ENCODE data around the gene ZNF655.

ZNF655 gene

GRCh38 chr7:99606531-99606930, 48.1 kb downstream of the ZNF655 start:
- no peak for DNase-seq (ENCODE audit: low read depth in 2 of 2)

GRCh38 chr7:99607548-99607947, 49.1 kb downstream of the ZNF655 start:
- no peak for DNase-seq (ENCODE audit: low read depth in 2 of 2)

- DNase-seq (ENCODE audit: low read depth in 2 of 2), result no peak
Observed at GRCh38 chr7:99614495-99614894, 56.1 kb downstream of the ZNF655 start.

GRCh38 chr7:99615989-99616358, 57.5 kb downstream of the ZNF655 start:
- DNase-seq (ENCODE audit: low read depth in 2 of 2), result no peak

- peak; percentile 65 to 73 for DNase-seq (ENCODE audit: low read depth in 2 of 2)
Observed at GRCh38 chr7:99616359-99617191, 58.1 kb downstream of the ZNF655 start, which contains the start of gene ZSCAN25. ZSCAN25 (plus strand) TSS chr7:99616946; CDS start chr7:99619607, 2,661 bp downstream.

GRCh38 chr7:99617192-99617781, 58.8 kb downstream of the ZNF655 start:
- DNase-seq (ENCODE audit: low read depth in 2 of 2), result no peak

GRCh38 chr7:99618726-99619125, 60.3 kb downstream of the ZNF655 start:
- no peak for DNase-seq (ENCODE audit: low read depth in 2 of 2)

GRCh38 chr7:99619571-99620130, 61.2 kb downstream of the ZNF655 start:
- no peak for DNase-seq (ENCODE audit: low read depth in 2 of 2)

GRCh38 chr7:99621271-99621670, 62.8 kb downstream of the ZNF655 start:
- DNase-seq (ENCODE audit: low read depth in 2 of 2), result no peak

GRCh38 chr7:99622596-99622995, 64.2 kb downstream of the ZNF655 start:
- DNase-seq (ENCODE audit: low read depth in 2 of 2), result no peak

GRCh38 chr7:99623091-99623693, 64.8 kb downstream of the ZNF655 start:
- no peak for DNase-seq (ENCODE audit: low read depth in 2 of 2)

GRCh38 chr7:99623702-99624447, 65.4 kb downstream of the ZNF655 start:
- DNase-seq (ENCODE audit: low read depth in 2 of 2), result no peak

GRCh38 chr7:99624484-99624883, 66.0 kb downstream of the ZNF655 start:
- DNase-seq (ENCODE audit: low read depth in 2 of 2), result peak; percentile 30 to 32

- no peak for DNase-seq (ENCODE audit: low read depth in 2 of 2)
Observed at GRCh38 chr7:99625321-99625720, 66.9 kb downstream of the ZNF655 start.

- DNase-seq (ENCODE audit: low read depth in 2 of 2), result no peak
Observed at GRCh38 chr7:99625961-99626360, 67.5 kb downstream of the ZNF655 start.

Measured in stimulated activated CD8-positive, alpha-beta memory T cell treated with anti-CD3 and anti-CD28 coated beads, Interleukin-7, amount 100 ng/mL, for 1 hour (primary cell).